Stromal cell of bone marrow (primary cell): ENCODE results near the gene PRR5.
"Not testable (repeated sequence)": the region's sequence is repeated elsewhere in the genome, so short reads cannot be mapped to it uniquely, and the experiment has no call there.

Experiments
- DNase-seq: peaks from one replicate; pipeline ENCODE4 v3.0.0-alpha.2; 2012; ENCODE audit warnings: low read depth

PRR5 gene

GRCh38 chr22:44673406-44673805 lies 28.6 kb upstream of the PRR5 start:
- no peak for DNase-seq

DNA sequence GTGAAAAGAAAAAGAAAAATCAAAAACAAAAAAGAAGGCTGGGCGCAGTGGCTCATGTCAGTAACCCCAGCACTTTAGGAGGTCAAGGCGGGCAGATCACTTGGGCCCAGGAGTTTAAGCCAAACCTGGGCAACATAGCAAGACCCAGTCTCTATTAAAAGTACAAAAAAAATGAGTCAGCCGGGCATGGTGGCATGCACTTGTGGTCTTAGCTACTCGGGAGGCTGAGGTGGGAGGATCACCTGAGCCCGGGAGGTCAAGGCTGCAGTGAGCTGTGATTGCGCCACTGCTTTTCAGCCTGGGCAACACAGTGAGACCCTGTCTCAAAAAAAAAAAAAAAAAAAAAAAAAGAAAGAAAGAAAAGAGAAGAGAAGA lies 26.0 kb upstream of the PRR5 start:
- not testable (repeated sequence) for DNase-seq

DNA sequence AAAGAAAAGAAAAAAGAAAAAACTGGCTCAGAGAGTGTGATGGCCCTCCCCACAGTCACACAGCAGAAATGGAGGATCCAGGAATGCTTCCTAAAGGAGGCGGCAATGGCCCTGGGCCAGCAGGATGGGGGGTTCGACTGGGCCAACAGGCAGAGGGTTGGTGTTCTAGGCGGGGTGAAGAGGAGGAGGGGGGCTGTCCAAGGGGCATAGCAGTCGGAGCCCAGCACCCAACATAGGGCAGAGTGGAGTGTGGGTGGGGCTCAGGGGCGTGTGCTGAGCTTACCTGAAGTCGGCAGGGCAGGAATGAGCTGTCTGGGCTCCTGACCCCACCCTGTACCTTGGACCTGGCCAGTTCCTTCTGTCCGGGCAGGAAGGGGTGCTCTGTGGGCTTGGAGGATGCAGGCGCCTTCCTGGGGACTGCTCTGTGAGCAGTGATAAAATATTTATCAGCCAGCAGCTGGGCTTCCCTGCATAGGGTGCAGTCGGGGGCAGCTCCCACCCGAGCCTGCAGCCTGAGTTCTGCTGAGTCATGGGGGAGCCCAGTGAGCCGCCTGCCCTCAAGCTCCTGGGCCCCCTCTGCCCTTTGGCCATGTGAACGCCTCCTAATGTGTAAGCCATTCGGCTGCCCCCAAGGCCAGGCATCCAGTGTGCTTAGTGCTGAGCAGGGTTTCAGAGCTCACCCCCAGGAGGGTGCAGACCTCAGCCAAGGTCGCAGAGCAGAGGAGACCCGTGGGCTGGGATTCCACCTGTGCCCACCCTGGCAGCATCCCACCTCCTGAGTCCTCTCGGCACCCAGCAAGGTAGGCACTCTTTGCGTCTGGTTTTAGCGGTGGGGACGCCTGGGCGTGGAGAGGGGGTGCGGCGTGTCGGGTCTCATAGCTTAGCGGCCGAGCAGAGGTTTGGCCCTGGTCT lies 25.3 kb upstream of the PRR5 start:
- no peak for DNase-seq

- no peak for DNase-seq
Observed at GRCh38 chr22:44677353-44677840, 24.6 kb upstream of the PRR5 start.

GRCh38 chr22:44677871-44678555 lies 24.0 kb upstream of the PRR5 start:
- DNase-seq, result no peak

GRCh38 chr22:44678556-44679305 lies 23.3 kb upstream of the PRR5 start:
- no peak for DNase-seq

GRCh38 chr22:44679306-44679647 lies 22.7 kb upstream of the PRR5 start:
- not testable (repeated sequence) for DNase-seq

- no peak for DNase-seq
Observed at GRCh38 chr22:44680058-44680457, 21.9 kb upstream of the PRR5 start.

- no peak for DNase-seq
Observed at GRCh38 chr22:44680481-44680894, 21.5 kb upstream of the PRR5 start.

DNA sequence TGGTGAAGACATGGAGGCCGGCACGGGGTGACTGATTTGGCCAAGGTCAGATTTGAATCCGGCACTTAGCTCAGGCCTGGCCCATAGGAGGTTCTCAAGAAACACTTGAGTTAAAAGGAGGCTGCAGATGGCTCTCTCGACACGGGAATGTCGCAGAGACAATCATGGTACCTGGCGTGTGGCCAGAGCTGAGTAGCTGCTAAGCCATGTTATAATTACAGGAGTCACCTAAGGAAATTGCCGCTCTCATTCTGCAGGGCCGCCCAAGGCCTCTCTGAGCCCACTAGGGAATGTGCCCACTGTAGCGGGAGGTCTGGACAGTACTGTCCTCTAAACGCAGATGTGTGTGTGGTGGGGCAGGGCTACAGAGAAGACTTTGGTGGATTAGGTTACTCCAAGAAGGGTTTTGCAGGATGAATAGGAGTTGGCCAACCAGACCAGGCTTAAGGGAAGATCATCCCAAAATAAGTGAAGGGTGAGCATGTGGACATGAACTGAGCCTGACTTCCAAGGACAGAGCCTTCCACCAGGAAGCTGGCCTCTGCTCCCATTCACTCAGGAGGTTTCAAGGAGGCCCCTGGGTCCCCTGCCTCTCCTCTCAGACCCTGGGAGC lies 19.3 kb upstream of the PRR5 start:
- DNase-seq, result no peak

DNA sequence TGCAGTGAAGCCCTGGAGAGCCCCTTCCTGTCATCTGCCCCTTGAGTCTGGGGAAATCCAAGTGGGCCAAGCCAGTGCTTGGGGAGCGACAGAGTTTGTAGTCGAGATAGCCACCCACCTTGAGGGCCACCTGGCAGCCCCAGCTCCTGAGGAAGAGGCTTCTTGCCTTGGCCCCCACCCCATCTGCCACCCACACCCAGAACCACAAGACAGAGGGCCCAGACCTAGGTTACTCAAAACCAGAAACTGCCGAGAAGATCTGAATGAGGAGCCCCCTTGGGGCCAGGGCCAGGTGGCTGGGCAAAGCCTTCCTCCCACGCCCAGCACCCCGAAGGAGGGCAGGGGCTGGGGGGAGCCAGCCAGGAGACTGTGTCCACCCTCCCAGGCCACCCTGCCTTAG lies 18.8 kb upstream of the PRR5 start:
- no peak for DNase-seq

GRCh38 chr22:44683881-44684280 lies 18.1 kb upstream of the PRR5 start:
- no peak for DNase-seq

DNA sequence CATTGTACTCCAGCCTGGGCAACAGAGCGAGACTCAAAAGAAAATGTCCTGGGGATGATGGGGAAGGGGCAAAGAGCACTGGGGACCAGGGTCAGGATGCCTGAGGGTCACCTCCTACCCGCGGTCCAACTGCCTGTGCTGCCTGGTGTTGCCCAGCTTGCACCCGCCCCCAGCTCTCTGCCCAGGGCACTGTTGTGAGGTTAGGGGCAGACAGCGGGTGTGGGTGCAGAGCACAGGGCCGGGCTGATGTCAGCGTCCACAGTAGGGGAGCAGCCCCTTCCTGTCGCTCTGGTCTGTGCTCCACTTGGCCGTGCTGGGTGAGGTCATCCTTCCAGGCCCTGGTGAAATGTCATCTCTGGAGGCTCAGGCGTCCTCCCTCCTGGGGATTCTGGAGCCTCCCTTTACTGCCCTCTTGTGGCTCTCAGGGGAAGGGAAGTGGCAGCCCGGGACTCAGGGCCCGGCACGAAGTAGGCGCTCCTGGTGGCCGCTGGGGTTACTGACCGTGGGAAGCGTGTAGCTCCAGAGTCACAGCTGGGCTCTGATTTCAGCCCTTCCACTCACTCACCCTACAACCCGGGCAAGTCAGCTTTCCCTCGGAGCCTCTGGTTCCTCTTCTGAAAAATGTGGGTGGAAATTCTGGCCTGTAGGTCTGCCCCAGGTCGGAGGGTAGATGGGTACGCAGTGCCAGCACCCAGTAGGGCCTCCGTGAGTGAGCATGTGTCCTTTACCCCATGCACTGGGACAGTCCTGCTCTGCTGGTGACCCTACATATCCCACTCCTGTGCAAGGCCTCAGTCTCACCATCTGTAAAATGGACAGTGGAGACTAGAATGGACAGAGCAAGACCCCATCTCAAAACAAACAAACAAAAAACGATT lies 17.3 kb upstream of the PRR5 start:
- DNase-seq, result peak; percentile 74

DNA sequence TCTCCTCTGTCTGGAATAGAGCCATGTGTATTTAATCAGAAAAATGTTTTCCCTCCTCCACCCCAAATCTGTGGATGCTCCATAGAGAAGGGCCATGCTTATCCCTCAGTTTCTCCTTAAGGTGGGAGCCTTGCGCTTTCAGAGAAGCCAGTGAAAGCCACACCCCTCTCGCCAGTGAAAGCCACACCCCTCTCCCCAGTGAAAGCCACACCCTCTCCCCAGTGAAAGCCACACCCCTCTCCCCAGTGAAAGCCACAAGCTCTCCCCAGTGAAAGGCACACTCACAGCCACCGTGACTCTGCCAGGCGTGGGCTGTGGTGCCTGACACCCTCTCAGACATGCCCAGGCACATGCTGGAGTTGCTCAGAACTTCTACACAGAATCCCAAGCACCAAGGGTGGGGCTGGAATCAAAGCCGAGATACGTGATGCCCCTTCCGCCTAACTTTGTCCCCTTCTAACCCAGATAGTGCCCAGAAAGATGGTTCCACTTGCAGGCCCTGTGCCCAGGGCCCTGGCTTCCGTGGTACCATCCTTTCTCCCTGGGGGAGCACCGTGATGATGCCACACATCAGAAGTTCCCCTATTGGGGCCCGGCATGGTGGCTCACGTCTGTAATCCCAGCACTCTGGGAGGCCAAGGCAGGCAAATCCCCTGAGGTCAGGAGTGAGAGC lies 16.5 kb upstream of the PRR5 start:
- peak; percentile 36 for DNase-seq

- no peak for DNase-seq
Observed at GRCh38 chr22:44686873-44687600, 15.0 kb upstream of the PRR5 start.

DNA sequence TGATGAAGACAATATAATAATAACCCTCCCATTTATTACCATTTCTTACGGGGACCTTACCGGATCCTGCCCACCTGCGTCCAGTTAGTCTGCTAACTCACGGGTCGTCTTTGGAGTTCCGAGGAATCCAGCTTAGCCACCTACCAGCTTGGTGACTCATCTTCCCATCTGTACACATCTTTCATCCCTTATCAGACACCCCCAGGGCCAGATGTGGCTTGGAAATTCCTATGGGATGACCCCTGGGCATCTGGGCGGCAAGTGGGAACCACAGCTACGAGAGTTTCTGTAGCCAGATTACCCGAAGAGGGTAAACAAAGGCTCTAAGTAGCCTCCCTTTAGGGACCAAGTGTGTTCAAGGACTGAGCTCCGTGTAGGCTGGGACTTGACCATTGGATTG lies 12.8 kb upstream of the PRR5 start:
- no peak for DNase-seq

DNA sequence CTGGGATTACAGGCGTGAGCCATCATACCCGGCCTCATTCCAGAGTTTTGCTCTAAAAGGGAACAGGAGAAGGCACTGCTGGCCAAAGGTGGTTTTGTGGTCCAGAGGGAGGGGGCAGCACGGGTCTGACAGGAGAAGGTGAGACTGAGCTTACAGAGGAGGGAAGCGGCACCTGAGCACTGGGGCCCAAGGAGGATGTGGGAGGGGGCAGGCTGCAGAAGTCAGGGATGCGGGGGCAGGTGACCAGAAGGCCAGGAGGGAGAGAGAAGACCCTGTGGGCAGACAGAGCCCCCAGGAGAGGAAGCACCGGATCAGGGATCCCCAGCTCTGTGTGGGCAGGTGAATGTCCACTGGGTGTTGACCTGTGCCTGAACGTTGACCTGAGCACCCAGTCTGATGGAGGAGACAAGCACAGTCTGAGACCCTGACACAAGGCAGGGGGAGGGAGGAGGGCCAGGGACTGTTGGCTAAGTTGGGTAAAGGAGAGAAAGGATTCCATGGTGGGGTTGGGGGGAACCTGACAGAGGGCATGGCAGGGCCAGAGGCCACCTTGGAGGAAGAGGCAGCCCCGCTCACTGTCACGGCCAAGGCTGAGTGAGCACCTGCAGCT lies 12.0 kb upstream of the PRR5 start:
- no peak for DNase-seq

DNA sequence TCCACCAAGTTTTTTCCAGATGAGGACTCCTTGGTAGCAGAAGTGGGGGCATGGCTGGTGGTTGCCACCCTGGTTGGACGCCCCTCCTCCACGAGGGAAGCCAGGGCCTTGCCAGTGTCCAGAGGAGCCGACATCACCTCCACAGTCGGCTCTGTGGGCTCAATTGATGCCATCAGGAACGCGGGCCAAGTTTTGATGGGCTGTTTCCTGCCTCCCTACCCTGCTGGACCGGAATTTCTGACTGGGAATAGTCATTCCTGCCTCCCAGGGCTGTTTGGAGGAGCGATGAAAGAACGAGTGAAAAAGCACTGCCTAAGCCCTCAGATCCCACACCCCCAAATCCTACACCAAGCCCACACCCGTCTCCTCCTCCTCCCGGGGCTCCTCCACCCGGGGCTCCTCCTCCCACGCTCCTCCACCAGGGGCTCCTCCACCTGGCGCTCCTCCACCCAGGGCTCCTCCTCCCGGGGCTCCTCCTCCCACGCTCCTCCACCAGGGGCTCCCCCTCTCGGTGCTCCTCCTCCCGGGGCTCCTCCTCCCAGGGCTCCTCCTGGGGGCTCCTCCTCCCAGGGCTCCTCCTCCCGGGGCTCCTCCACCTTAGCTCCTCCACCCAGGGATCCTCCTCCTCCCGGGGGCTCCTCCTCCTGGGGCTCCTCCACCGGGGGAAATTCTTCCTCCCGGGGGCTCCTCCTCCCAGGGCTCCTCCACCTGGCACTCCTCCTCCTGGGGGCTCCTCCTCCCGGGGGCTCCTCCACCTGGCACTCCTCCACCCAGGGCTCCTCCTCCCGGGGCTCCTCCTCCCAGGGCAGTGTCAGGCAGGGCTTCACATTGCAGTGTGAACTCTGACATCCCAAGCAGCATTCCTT lies 10.0 kb upstream of the PRR5 start:
- DNase-seq, result no peak

DNA sequence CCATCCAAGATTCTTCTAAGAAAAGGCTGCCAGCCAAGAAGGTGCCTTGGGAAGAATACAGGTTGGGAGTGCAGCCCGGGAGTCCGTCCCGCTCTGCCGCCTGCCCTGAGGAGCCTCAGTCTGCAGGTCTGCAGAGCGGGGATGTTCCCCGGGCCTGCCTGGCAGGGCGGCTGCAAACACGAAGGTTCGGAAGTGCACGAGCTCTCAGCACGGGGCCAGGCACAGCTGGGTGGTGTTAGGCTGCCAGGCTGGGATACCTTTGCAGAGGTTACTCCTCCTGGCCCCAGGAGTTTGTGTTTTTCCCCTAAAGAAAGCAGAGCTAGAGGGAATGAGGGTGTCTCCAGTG lies 9.4 kb upstream of the PRR5 start:
- DNase-seq, result no peak
